Measurements from ENCODE around the gene ALAS1. TPM values are rescaled to one million over a fixed set of nuclear protein-coding genes. Genes with fewer than 3 reads are reported as not detected.

The ALAS1 gene
- total RNA-seq, 1 experiment from 2014 or later = 53.1 TPM

DNA sequence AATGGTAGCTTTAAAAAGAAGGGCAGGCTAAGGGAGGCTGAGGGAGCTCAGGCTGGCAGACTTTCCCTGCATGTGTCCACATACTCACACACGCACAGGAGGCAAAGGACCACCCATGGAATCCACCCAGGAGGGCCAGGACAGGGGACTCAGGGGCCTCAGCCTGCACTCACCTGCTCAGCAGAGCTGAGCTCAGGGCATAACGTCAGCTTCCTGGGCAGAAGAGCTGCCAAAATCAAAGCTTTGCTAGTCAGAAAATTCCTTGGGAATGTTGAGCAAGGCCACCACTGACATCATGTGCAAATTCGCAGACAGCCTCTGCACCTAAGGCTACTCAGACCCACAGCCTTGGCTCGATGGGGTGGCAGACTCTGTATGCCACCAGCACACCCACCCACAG is 16.4 kb upstream of the ALAS1 start:
- intact Hi-C loops (cut with micrococcal nuclease; ENCODE audit: unreplicated experiment) = no loop called here
- no peak for DNase-seq

DNA sequence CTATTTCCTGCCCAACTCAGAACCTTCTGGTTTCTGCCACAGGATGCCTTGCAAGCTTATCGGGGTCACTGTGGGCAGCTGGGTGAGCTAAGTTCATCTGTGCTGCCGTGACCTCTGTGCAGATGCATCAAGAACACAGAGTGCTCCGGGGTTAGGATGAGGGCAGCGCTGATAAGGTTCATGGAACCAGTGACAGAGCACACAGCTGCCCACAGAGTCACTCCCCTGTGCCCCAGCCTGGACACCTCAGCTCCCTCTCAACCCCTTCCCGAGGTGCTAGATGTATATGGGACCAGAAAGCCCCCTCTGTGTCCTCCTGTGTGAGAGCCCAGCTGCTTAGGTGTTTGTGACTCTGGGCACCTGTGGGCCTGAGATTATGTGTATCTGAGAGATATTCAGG is 15.8 kb upstream of the ALAS1 start:
- Histone ChIP-seq H3K4me1 (peaks cover 2% of the 10 kb centered on the region; the same call in 1 of the 2 replicates), H3K36me3 (ENCODE audit: control insufficient read depth, insufficient read depth, low read length) (no peaks in the 10 kb centered on the region), H3K27me3 (replicated peaks; ENCODE audit: control insufficient read depth, insufficient read depth, low read length) (no peaks in the 10 kb centered on the region), H3K9me3 (no peaks in the 10 kb centered on the region), H3K4me3 (ENCODE audit: low read depth, low read length) (no peak overlapping the region)
- no peak overlapping the region for H3K4me3 Mint-ChIP-seq (ENCODE audit: unreplicated experiment)
- TF ChIP-seq, protein P1, sequence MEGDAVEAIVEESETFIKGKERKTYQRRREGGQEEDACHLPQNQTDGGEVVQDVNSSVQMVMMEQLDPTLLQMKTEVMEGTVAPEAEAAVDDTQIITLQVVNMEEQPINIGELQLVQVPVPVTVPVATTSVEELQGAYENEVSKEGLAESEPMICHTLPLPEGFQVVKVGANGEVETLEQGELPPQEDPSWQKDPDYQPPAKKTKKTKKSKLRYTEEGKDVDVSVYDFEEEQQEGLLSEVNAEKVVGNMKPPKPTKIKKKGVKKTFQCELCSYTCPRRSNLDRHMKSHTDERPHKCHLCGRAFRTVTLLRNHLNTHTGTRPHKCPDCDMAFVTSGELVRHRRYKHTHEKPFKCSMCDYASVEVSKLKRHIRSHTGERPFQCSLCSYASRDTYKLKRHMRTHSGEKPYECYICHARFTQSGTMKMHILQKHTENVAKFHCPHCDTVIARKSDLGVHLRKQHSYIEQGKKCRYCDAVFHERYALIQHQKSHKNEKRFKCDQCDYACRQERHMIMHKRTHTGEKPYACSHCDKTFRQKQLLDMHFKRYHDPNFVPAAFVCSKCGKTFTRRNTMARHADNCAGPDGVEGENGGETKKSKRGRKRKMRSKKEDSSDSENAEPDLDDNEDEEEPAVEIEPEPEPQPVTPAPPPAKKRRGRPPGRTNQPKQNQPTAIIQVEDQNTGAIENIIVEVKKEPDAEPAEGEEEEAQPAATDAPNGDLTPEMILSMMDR (IDR thresholded peaks at IDR 0.05; ENCODE audit: insufficient read depth in 1 of 2, low read depth in 1 of 2, low read length in 1 of 2, severe bottlenecking in 1 of 2, unreplicated experiment in 1 of 2) = no peak
- no peak for DNase-seq
- H3K27me3 Mint-ChIP-seq (ENCODE audit: insufficient read depth, unreplicated experiment) = no peaks in the 10 kb centered on the region
- BruUV-seq (replicated peaks) = no TSS peak
- no peaks in the 10 kb centered on the region for H3K9me3 Mint-ChIP-seq (ENCODE audit: unreplicated experiment)
- intact Hi-C loops (cut with micrococcal nuclease; ENCODE audit: unreplicated experiment) = no loop called here
- no peak overlapping the region for H3K27ac Mint-ChIP-seq (ENCODE audit: unreplicated experiment)
- H3K36me3 Mint-ChIP-seq (ENCODE audit: insufficient read depth, unreplicated experiment) = no peaks in the 10 kb centered on the region
- CTCF ChIA-PET = no interaction called here
- POLR2A ChIA-PET = interaction anchor here (1.1 kb wide), 1 partner anchor 27 kb away, joined by 5 read pairs; the partner anchor contains the start of gene POC1A
- H3K4me1 Mint-ChIP-seq (ENCODE audit: low read depth, unreplicated experiment) = no peaks in the 10 kb centered on the region

More for the DNA sequence above, 16.4 kb upstream of the ALAS1 start:
- Histone ChIP-seq H3K9me3 (no peaks in the 10 kb centered on the region), H3K4me3 (ENCODE audit: low read depth, low read length) (no peak overlapping the region), H3K36me3 (ENCODE audit: control insufficient read depth, insufficient read depth, low read length) (no peaks in the 10 kb centered on the region), H3K4me1 (peaks cover 6% of the 10 kb centered on the region; the same call in 1 of the 2 replicates), H3K27me3 (replicated peaks; ENCODE audit: control insufficient read depth, insufficient read depth, low read length) (no peaks in the 10 kb centered on the region)
- TF ChIP-seq, protein P1 (IDR thresholded peaks at IDR 0.05; ENCODE audit: insufficient read depth in 1 of 2, low read depth in 1 of 2, low read length in 1 of 2, severe bottlenecking in 1 of 2, unreplicated experiment in 1 of 2) = no peak
- H3K9me3 Mint-ChIP-seq (ENCODE audit: unreplicated experiment) = no peaks in the 10 kb centered on the region
- H3K27me3 Mint-ChIP-seq (ENCODE audit: insufficient read depth, unreplicated experiment) = no peaks in the 10 kb centered on the region
- H3K27ac Mint-ChIP-seq (ENCODE audit: unreplicated experiment) = no peak overlapping the region
- H3K4me1 Mint-ChIP-seq (ENCODE audit: low read depth, unreplicated experiment) = no peaks in the 10 kb centered on the region
- POLR2A ChIA-PET = interaction anchor here (1.1 kb wide), 1 partner anchor 27 kb away, joined by 5 read pairs; the partner anchor contains the start of gene POC1A
- no peak overlapping the region for H3K4me3 Mint-ChIP-seq (ENCODE audit: unreplicated experiment)
- H3K36me3 Mint-ChIP-seq (ENCODE audit: insufficient read depth, unreplicated experiment) = no peaks in the 10 kb centered on the region
- BruUV-seq (replicated peaks) = no TSS peak
- CTCF ChIA-PET = interaction anchor here (0.6 kb wide), 1 partner anchor 11 kb away, joined by 3 read pairs; no protein-coding TSS in a partner anchor

DNA sequence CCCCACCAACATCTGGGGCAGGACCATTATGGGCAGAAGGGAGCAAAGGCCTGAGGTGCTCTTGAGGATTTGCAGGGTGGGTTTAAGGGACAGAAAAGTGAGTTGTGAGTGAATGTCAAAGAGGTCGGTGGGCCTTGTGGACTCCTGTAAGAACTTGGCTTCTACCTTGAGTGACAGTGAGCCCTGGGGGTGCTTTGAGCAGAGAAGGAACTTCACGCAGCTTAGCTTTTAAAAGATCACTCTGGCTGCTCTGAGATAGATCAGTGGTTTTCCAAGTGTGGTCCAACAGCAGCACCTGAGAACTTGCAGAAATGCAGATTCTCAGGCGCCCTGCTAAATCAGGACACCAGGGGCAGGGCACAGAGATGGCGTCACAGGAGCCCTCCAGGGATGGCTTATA is 15.3 kb upstream of the ALAS1 start:
- Mint-ChIP-seq H3K36me3 (ENCODE audit: insufficient read depth, unreplicated experiment) (no peaks in the 10 kb centered on the region), H3K9me3 (ENCODE audit: unreplicated experiment) (no peaks in the 10 kb centered on the region), H3K4me1 (ENCODE audit: low read depth, unreplicated experiment) (no peaks in the 10 kb centered on the region), H3K27ac (ENCODE audit: unreplicated experiment) (no peak overlapping the region), H3K4me3 (ENCODE audit: unreplicated experiment) (no peak overlapping the region), H3K27me3 (ENCODE audit: insufficient read depth, unreplicated experiment) (no peaks in the 10 kb centered on the region)
- no peak for DNase-seq
- no peaks in the 10 kb centered on the region for H3K27me3 ChIP-seq (replicated peaks; ENCODE audit: control insufficient read depth, insufficient read depth, low read length)
- TF ChIP-seq, protein P1 (IDR thresholded peaks at IDR 0.05; ENCODE audit: insufficient read depth in 1 of 2, low read depth in 1 of 2, low read length in 1 of 2, severe bottlenecking in 1 of 2, unreplicated experiment in 1 of 2) = no peak
- no peaks in the 10 kb centered on the region for H3K9me3 ChIP-seq
- no TSS peak for BruUV-seq (replicated peaks)
- ChIA-PET CTCF (interaction anchor here (0.9 kb wide), 1 partner anchor 8 kb away, joined by 4 read pairs; no protein-coding TSS in a partner anchor), POLR2A (no interaction called here)
- no peak overlapping the region for H3K4me3 ChIP-seq (ENCODE audit: low read depth, low read length)
- intact Hi-C loops (cut with micrococcal nuclease; ENCODE audit: unreplicated experiment) = no loop called here
- H3K4me1 ChIP-seq = no peaks in the 10 kb centered on the region
- H3K36me3 ChIP-seq (ENCODE audit: control insufficient read depth, insufficient read depth, low read length) = no peaks in the 10 kb centered on the region

Data from Caco-2 (cell line).